ENCODE measurements around the gene UBE3C.
"Not testable (repeated sequence)": the region's sequence is repeated elsewhere in the genome, so short reads cannot be mapped to it uniquely, and the experiment has no call there.

UBE3C gene

DNA sequence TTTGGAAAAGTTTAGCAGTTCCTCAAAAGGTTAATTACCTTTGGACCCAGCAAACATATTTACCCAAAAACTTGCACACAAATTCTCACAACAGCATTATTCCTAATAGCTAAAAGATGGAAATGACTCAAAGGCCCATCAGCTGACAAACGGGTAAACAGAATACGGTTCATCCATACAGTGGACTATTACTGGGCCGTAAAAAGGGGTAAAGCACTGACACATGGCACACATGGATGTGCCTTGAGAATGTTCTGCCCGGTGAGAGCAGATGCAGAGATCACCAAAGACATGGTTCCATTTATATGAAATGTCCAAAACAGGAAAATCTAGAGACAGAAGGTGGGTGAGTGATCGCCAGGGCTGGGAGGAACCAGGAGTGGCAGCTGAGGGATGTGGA, 102.9 kb downstream of the UBE3C start:
- DNase-seq = no peak

DNA sequence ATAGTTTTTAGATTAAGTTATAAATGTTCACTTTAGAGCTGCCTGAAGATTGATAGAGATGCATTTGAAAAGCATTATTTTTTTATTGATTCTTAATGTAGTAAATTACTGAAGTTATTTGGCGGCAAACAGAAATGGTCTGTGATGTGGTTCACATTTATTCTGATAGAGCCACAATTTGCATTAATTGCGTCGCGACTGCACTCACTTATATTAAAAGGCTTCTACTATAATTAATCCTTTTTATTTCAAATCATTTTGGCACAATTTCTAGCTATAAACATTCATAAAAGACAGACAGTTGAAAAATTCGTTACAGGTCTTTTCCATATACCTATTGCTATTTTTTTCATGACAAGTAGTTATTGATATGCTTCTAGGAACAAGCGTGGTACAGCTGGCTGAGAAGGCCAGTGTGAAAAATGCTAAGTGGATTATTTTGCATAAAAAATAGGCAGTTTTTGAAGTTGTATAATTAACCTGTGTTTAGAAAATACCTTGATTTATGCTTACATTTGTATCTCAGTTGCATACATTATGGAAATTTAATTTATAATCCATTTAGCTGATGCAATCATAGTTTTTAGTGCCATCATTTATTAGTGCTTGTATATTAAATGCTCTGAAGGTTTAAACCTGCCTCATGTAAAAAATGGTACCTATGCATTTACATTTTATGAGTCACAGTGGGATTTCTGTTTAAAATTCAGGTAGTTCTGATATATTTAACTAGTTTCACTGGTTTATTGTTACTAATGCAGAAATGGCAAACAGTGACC, 106.0 kb downstream of the UBE3C start:
- no peak for DNase-seq

- DNase-seq = no peak
These were observed 107.3 kb downstream of the UBE3C start for GRCh38 chr7:157246052-157246451.

GRCh38 chr7:157248659-157249058, 109.9 kb downstream of the UBE3C start:
- no peak for DNase-seq

- peak in 1 of 2 donors; percentile 53 for DNase-seq
These were observed 112.0 kb downstream of the UBE3C start for GRCh38 chr7:157250605-157251228.

- DNase-seq = not testable (repeated sequence)
These were observed 113.1 kb downstream of the UBE3C start for GRCh38 chr7:157251817-157252216.

DNA sequence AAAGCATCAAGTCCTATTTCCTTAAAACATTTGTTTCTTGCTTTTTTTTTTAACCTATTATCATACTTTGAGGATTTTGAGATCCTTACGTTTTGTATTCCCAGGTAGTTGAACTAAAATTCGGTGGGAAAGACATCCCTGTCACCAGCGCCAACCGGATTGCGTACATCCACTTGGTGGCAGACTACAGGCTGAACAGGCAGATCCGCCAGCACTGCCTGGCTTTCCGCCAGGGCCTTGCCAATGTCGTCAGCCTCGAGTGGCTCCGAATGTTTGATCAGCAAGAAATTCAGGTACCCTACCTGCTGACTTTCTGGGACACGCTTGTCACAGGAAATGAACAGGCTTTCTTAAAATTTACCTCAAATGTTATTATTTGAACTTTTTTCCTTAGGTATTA, 115.1 kb downstream of the UBE3C start:
- no peak for DNase-seq

- not testable (repeated sequence) for DNase-seq
These were observed 116.1 kb downstream of the UBE3C start for GRCh38 chr7:157254781-157255180.

DNA sequence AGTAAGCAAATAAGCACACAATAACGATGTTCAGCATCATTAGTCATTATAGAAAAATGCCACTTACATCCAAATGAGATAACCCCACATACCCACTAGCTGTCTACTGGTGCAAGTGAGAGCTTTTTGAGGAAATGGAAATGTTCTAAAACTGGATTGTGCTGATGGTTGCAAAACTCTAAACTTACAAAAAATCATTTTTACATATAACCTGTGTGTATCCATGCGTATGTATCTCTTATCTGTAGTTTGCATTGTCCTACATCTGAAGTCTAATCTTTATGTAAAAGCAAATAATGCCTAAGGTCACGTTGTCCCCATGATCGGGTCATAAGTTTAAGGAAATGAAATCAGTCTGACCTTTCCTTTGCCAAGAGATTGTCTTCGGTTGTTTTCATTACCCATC, 116.5 kb downstream of the UBE3C start:
- no peak for DNase-seq

- DNase-seq = no peak
These were observed 124.4 kb downstream of the UBE3C start for GRCh38 chr7:157263156-157263555.

GRCh38 chr7:157265051-157265450, 126.3 kb downstream of the UBE3C start:
- DNase-seq = no peak

GRCh38 chr7:157266272-157266671, 127.5 kb downstream of the UBE3C start:
- no peak for DNase-seq

GRCh38 chr7:157267516-157267915, 128.8 kb downstream of the UBE3C start:
- no peak for DNase-seq

- DNase-seq = no peak
These were observed 129.2 kb downstream of the UBE3C start for GRCh38 chr7:157267956-157268355.

DNA sequence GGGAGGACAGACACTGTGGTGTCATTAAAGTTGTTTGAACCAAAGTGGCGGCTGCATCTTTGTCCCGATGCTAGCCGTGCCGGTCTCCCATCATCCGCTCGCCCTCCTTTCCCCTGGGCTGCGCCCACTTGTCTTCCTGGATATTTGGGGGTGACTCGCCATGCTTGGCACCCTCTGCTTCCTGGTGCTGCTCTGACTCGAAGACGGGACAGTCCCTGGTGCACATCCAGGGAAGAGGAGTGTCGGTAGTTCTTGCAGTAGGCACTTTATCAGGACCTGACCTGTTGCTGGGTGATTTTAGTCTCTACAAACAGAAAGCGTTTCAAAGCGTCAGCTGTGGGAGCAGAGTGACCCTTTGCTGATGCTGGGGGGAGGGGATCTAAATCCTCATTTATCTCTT, 129.8 kb downstream of the UBE3C start:
- DNase-seq = no peak

DNA sequence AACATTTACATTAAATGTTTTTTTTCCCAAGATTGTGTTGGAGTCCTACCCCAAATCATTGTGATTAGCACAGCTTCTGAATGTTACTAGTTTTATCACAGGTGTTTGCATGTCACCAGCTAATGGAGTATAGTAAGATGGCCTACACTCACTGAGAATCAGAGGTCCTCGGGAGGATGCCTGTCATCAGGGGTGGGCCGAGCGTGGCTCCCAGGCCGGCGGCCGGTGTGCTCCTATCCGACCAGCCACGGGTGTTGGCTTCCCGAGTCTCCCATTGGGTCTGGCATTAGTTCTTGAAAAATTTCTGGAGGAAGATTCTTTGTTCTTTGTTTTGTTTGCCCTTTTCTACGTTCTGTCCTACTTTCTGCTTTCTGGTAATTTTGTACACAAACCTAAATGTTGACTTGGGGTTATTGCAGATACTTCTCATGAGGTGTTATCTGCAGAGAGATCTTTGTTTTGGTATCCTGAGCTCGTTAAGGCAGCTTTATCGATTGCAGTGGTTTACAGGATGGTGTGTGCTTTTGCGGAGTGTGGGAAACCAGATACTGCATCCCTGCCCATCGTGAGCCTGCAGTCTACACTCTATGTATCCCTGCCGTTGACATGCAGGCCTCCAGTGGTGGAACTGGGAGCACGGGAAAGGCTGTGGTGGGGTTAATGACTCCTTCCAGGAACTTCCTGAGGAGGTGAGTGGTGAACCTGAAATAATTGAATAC, 130.8 kb downstream of the UBE3C start:
- no peak for DNase-seq

GRCh38 chr7:157270060-157270444, 131.3 kb downstream of the UBE3C start:
- DNase-seq = no peak

DNA sequence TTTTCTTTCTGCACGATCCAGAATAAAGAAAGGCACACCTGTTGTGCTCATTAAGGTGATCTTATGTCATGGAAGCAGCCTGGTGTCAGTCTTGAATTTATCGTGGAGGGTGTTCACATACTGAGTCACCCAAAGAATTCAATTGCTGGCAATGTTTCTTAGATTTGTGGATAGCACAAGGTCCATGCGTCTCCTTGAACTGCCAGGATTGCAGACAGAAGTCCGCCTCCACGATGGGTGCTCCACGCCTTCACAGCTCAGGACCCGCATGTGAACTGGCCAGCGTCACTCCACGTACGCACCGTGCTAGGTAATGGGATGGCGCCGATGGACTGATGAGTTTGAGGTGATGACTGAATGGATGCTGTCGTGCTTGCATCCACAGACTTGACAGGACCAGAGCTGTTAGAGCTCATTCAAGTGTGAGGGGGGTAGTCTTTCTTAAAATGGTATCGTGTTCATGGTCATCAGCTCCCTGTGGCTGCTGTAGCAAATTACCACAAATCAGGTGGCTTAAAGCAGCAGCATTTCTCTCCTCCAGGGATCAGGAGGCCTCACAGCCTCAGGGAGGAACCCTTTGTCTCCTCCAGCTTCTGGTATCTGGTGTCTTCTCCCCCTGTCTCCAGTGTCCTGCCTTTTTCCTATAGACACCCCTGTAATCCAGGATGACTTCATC, 132.7 kb downstream of the UBE3C start:
- no peak for DNase-seq

GRCh38 chr7:157271991-157272324, 133.2 kb downstream of the UBE3C start:
- no peak for DNase-seq

DNA sequence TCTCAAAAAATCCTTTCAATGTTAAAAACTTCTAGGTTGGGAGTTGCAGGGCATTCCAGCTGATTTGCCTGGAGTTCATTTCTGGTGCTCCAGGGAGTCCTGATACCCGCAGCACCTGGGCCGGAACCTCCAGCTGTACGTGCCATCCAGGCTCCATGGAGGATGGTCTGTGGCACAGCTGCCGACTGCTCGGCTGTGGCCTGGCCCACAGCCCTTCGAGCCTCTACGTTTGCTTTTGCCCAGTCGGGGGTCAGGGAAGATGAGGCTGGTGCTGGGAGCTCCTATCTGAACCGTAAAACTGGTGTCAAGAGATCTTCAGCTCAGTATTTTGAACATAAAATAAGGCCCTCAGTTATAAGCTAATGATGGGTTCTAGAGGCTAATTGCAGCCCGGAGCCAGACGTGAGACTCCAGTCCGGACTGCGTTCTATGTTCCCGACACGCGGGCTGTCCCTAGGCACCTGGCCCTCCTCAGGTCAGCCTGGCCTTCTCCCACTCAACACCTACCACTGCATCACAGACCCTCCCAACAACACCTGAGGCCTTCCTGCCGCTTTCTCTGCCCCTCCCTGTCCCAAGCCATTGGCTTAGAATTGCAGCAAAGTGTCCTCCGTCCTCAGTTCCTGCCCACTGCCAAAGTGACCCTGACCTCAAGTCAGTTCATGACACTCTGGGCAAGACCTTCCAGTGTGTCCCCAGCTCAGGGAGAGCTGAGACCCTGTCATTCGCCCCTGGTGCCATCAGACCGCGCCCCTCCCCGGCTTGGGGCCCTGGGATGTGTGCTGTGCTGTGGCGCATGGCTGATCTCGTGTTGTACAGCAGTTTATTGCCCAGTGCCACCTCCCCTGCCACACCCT, 133.9 kb downstream of the UBE3C start:
- DNase-seq = no peak

DNA sequence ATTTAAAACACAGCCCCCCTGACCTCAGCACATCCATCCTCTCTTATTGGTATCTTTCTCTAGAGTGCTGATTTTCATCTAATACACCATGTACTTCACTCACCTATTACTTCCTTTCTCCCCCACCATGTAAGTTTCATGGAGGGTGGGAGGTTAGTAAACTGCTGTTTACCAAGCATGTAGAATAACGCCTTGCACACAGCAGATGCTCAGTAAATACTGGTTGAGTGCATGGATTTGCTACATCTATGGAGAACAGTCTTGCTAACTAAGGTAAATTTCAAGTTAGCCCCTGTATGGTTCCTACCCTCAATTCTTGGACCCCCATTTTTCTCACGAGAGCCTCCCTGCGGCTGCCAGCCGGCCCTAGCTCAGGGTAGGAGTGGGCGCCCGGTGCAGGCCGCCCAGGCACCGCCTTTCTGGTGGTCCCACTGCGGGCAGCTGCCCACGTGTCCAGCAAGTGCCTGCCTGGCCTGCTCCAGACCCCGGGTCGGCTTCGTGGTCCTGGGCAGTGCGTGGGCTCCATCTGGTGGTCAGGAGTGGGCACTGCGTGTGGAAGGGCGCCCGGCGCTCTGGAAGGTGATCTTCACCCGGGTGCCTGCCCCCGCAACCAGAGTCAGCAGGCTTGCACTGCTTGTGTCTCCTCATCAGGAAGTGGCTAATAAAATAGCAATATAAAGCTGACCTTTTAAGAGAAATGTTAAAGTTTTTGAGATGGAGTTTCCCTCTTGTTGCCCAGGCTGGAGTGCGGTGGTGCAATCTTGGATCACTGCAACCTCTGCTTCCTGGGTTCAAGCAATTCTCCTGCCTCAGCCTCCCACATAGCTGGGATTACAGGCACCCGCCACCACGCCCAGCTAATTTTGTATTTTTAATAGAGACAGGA, 134.7 kb downstream of the UBE3C start:
- peak; percentile 47 to 53 for DNase-seq
